Gastroesophageal sphincter (tissue), 4 donors: ENCODE data around the gene PLAGL1. TPM values are rescaled to one million over a fixed set of nuclear protein-coding genes. Genes with fewer than 3 reads are reported as not detected.

ENCODE experiments used
- ATAC-seq: fragments of 150-250 bp; one replicate; pipeline ENCODE4 v1.9.1; 2016; ENCODE audit warnings: mild to moderate bottlenecking, moderate library complexity
- H3K27ac ChIP-seq, 4 donors: fragments of 200-600 bp; sonication (generic) in 3 of 4; 1 replicate in 3 of 4; 2 replicates in 1 of 4; pipeline ENCODE4 v1.5.1; 2016 to 2019
- H3K27me3 ChIP-seq: fragments of 200-600 bp; sonication (generic); one replicate; pipeline ENCODE4 v1.5.1; 2019
- H3K36me3 ChIP-seq, 2 donors: fragments of 200-600 bp; sonication (generic); one replicate each; pipeline ENCODE4 v1.5.1; 2019; ENCODE audit warnings: control low read depth in 1 of 2
- H3K4me1 ChIP-seq, 3 donors: fragments of 200-600 bp; sonication (generic); 1 replicate in 2 of 3; 2 replicates in 1 of 3; pipeline ENCODE4 v1.5.1; 2016 to 2019; ENCODE audit warnings: control low read depth in 2 of 3
- H3K4me3 ChIP-seq, 2 donors: fragments of 200-600 bp; sonication (generic); one replicate each; pipeline ENCODE4 v1.5.1; 2019; ENCODE audit warnings: mild to moderate bottlenecking in 1 of 2, moderate library complexity in 1 of 2
- H3K9me3 ChIP-seq, 3 donors: fragments of 200-600 bp; sonication (generic); one replicate each; pipeline ENCODE4 v1.5.1; 2017 to 2019; ENCODE audit warnings: control low read depth in 2 of 3
- CTCF ChIP-seq, 4 experiments: fragments of 200-600 bp in 2 of 4; fragments of 450-650 bp in 2 of 4; sonication (generic) in 1 of 4; IDR thresholded peaks; one replicate each; pipeline ENCODE4 v1.5.1; 2017 to 2019; ENCODE audit warnings: antibody characterized with exemption in 4 of 4, mild to moderate bottlenecking in 2 of 4, moderate library complexity in 2 of 4
- EP300 ChIP-seq: sonication (generic); formaldehyde crosslinking; IDR thresholded peaks from one replicate; pipeline ENCODE4 v1.6.1; 2017; ENCODE audit warnings: antibody characterized with exemption, mild to moderate bottlenecking
- POLR2A ChIP-seq, 2 donors: fragments of 450-650 bp; IDR thresholded peaks; one replicate each; pipeline ENCODE4 v1.6.1; 2017; ENCODE audit warnings: antibody characterized with exemption in 2 of 2, mild to moderate bottlenecking in 2 of 2, moderate library complexity in 1 of 2
- POLR2AphosphoS5 ChIP-seq: sonication (generic); formaldehyde crosslinking; IDR thresholded peaks from one replicate; pipeline ENCODE4 v1.6.1; 2017; ENCODE audit warnings: antibody characterized with exemption
- WGBS, 2 donors: methylation state at CpG; one replicate each; pipeline ENCODE4 v1.1.5; 2018; ENCODE audit warnings: low coverage in 1 of 2; 5-methylcytosine and 5-hydroxymethylcytosine counted together
- small RNA-seq, 4 donors: library from RNA; depleted of rRNA; stranded (forward); fragments of <200 nt; gene quantifications; one replicate each; pipeline ENCODE3, GENCODE V24; 2016
- total RNA-seq, 4 donors: library from RNA; depleted of rRNA; stranded (reverse); fragments of >200 nt; gene quantifications; one replicate each; pipeline ENCODE4 v1.1.0, GENCODE V29; 2016

Gene PLAGL1
- total RNA-seq, 4 donors from 2014 or later, result 13.2 to 26.3 (median 17.5) TPM

DNA sequence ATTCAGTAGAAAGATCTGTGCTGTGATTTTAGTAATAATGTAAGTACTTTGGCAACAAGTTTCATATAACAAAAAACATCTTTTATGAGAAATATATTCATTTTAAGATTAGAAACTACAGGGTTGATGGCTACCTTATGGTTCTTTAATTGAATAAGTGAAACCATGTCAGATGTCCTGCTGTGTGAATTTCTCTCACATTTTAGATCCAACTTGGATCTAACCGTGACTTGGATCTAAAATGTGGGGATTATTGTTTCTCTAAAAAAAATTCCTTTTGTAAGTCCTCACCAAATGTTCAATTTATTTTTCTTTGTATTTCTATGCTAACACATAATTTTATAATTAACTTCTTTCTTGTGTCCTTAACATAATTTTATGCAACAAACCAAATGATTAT, 113.4 kb downstream of the PLAGL1 start:
- Histone ChIP-seq H3K27ac (no peak overlapping the region), H3K4me1 (no peaks in the 10 kb centered on the region), H3K4me3 (no peak overlapping the region), H3K9me3 (no peaks in the 10 kb centered on the region), H3K36me3 (no peaks in the 10 kb centered on the region), H3K27me3 (no peaks in the 10 kb centered on the region)
- no peak for ATAC-seq
- WGBS, 2 donors, result 55 to 75% methylated on average over 1 of the region's 1 CpG
- TF ChIP-seq EP300, result no peak
- no peak for TF ChIP-seq POLR2AphosphoS5
- TF ChIP-seq CTCF (IDR thresholded peaks at IDR 0.05), result no peak
- no peak for TF ChIP-seq POLR2A (IDR thresholded peaks at IDR 0.05)

Small RNA genes lying within 50 kb of the gene (small RNA-seq; reads per million reads assigned to genes)
- 0 reads per million in 4 donors for gene RF02143

Other genes starting within 250 kb of the PLAGL1 start
- 10 to 100 TPM; 15.3 to 20.5 (median 17.1) TPM for gene LTV1, start 164.9 kb downstream of the PLAGL1 start, total RNA-seq
- not detected for gene ZC2HC1B, start 143.8 kb downstream of the PLAGL1 start, total RNA-seq
- 100 to 1,000 TPM; 102 to 123 (median 116) TPM for gene SF3B5, start 87.3 kb upstream of the PLAGL1 start, total RNA-seq
- gene STX11, start 142.3 kb upstream of the PLAGL1 start, total RNA-seq, result 10 to 100 TPM in 1 of 4 donors, 1 to 10 TPM in 2, under 1 TPM in 1; 0.62 to 11.0 (median 6.4) TPM